Smooth muscle cell (in vitro differentiated cells): Measurements from ENCODE around the gene TCP1. TPM values are rescaled to one million over a fixed set of nuclear protein-coding genes. Genes with fewer than 3 reads are reported as not detected.

Experiments
- DNase-seq: peaks from one replicate; lab custom pipeline; 2025; ENCODE audit not compliant: unreplicated experiment; lab: John Stamatoyannopoulos, UW
- H2AFZ ChIP-seq: fragments of 200-600 bp; sonication (generic); 2 replicates; pipeline ENCODE4 v1.6.0; 2016; ENCODE audit warnings: antibody characterized with exemption, low read depth, mild to moderate bottlenecking
- H3F3A ChIP-seq: fragments of 200-600 bp; sonication (generic); 2 replicates; pipeline ENCODE4 v1.6.0; 2017; ENCODE audit warnings: antibody characterized with exemption, low read depth
- H3K27ac ChIP-seq: fragments of 200-600 bp; sonication (generic); 2 replicates; pipeline ENCODE4 v1.5.1; 2016; ENCODE audit warnings: low read depth, mild to moderate bottlenecking
- H3K27me3 ChIP-seq: fragments of 200-600 bp; sonication (generic); 2 replicates; pipeline ENCODE4 v1.6.1; 2016; ENCODE audit warnings: low read depth, mild to moderate bottlenecking
- H3K36me3 ChIP-seq: fragments of 200-600 bp; sonication (generic); 2 replicates; pipeline ENCODE4 v1.5.1; 2016; ENCODE audit warnings: low read depth
- H3K4me1 ChIP-seq: fragments of 200-600 bp; sonication (generic); 2 replicates; pipeline ENCODE4 v1.5.1; 2016; ENCODE audit warnings: low read depth
- H3K4me2 ChIP-seq: fragments of 200-600 bp; sonication (generic); 2 replicates; pipeline ENCODE4 v1.6.0; 2016; ENCODE audit warnings: mild to moderate bottlenecking
- H3K4me3 ChIP-seq: fragments of 200-600 bp; sonication (generic); 2 replicates; pipeline ENCODE4 v1.5.1; 2016; ENCODE audit warnings: mild to moderate bottlenecking
- H3K79me2 ChIP-seq: fragments of 200-600 bp; sonication (generic); 2 replicates; pipeline ENCODE4 v1.6.0; 2016; ENCODE audit warnings: low read depth, mild to moderate bottlenecking
- H3K9ac ChIP-seq: fragments of 200-600 bp; sonication (generic); 2 replicates; pipeline ENCODE4 v1.6.0; 2016; ENCODE audit warnings: low read depth
- H3K9me3 ChIP-seq: fragments of 200-600 bp; sonication (generic); replicated peaks from 2 replicates; pipeline ENCODE4 v1.5.1; 2016; ENCODE audit warnings: low read depth
- H4K20me1 ChIP-seq: fragments of 200-600 bp; sonication (generic); 2 replicates; pipeline ENCODE4 v1.6.0; 2016; ENCODE audit warnings: low read depth
- CTCF ChIP-seq: fragments of 200-600 bp; sonication (generic); IDR thresholded peaks from 2 replicates; pipeline ENCODE4 v1.5.1; 2017; ENCODE audit warnings: borderline replicate concordance, mild to moderate bottlenecking, antibody characterized with exemption; ENCODE audit not compliant: insufficient read depth, poor library complexity, severe bottlenecking
- WGBS: methylation state at CpG from one replicate; pipeline ENCODE4 v1.1.7; 2016; ENCODE audit warnings: low lambda C conversion rate; 5-methylcytosine and 5-hydroxymethylcytosine counted together
- polyA plus RNA-seq: library from polyadenylated mRNA; unstranded; fragments of >200 nt; fragmentation: Nextera tagmentation; extraction: Ambion mirVana; gene quantifications from 2 replicates; pipeline ENCODE4 v1.2.1, GENCODE V29; 2016
- total RNA-seq: library from RNA; depleted of rRNA; stranded (reverse); fragments of >200 nt; gene quantifications from 2 replicates; pipeline ENCODE4 v1.2.3, GENCODE V29; 2014

Gene TCP1
- total and polyA plus RNA-seq, 2 experiments from 2014 or later = 125 to 132 TPM

GRCh38 chr6:159788276-159788675, 1.1 kb downstream of the TCP1 start:
- no peak overlapping the region for H2AFZ ChIP-seq
- H3K4me3 ChIP-seq = peak overlapping the region; percentile 66
- H3K4me1 ChIP-seq = peaks cover 31% of the 10 kb centered on the region
- H3K9me3 ChIP-seq = no peaks in the 10 kb centered on the region
- H3K9ac ChIP-seq = peak overlapping the region; percentile 95
- peaks cover 6% of the 10 kb centered on the region for H3F3A ChIP-seq
- peaks cover 22% of the 10 kb centered on the region for H3K36me3 ChIP-seq
- 29% methylated on average over 15 of the region's 15 CpGs for WGBS
- H4K20me1 ChIP-seq = peaks cover 48% of the 10 kb centered on the region
- no peak for TF ChIP-seq CTCF
- H3K27ac ChIP-seq = peak overlapping the region; percentile 71
- H3K79me2 ChIP-seq = peaks cover 85% of the 10 kb centered on the region
- no peak for DNase-seq
- H3K4me2 ChIP-seq = peak overlapping the region; percentile 98
- no peaks in the 10 kb centered on the region for H3K27me3 ChIP-seq

- no peaks in the 10 kb centered on the region for H3K9me3 ChIP-seq
- no peak for TF ChIP-seq CTCF
- H3K27me3 ChIP-seq = no peaks in the 10 kb centered on the region
- H3K4me2 ChIP-seq = no peak overlapping the region
- H3K4me1 ChIP-seq = no peaks in the 10 kb centered on the region
- no peak overlapping the region for H3K27ac ChIP-seq
- WGBS = 85% methylated on average over 3 of the region's 3 CpGs
- peaks cover 33% of the 10 kb centered on the region for H3F3A ChIP-seq
- no peak for DNase-seq
- no peak overlapping the region for H3K4me3 ChIP-seq
- H4K20me1 ChIP-seq = peaks cover 21% of the 10 kb centered on the region
- H3K9ac ChIP-seq = no peak overlapping the region
- peaks cover 6% of the 10 kb centered on the region for H3K79me2 ChIP-seq
- no peak overlapping the region for H2AFZ ChIP-seq
- H3K36me3 ChIP-seq = peaks cover 37% of the 10 kb centered on the region
These were observed 10.8 kb downstream of the TCP1 start for GRCh38 chr6:159778542-159779103.

- Histone ChIP-seq H2AFZ (no peak overlapping the region), H3K79me2 (peaks cover 4% of the 10 kb centered on the region), H3K36me3 (peaks cover 33% of the 10 kb centered on the region), H4K20me1 (peaks cover 21% of the 10 kb centered on the region), H3K27me3 (no peaks in the 10 kb centered on the region), H3K9me3 (no peaks in the 10 kb centered on the region), H3K4me3 (no peak overlapping the region), H3K4me1 (no peaks in the 10 kb centered on the region), H3K27ac (no peak overlapping the region), H3K9ac (no peak overlapping the region), H3K4me2 (no peak overlapping the region), H3F3A (peaks cover 33% of the 10 kb centered on the region)
- no peak for TF ChIP-seq CTCF
- WGBS = 97% methylated on average over 1 of the region's 1 CpG
- DNase-seq = no peak
These were observed 11.3 kb downstream of the TCP1 start for GRCh38 chr6:159778131-159778530.

- no peaks in the 10 kb centered on the region for H3K4me1 ChIP-seq
- no peak overlapping the region for H3K9ac ChIP-seq
- H3K27ac ChIP-seq = no peak overlapping the region
- H3K27me3 ChIP-seq = no peaks in the 10 kb centered on the region
- H3K4me2 ChIP-seq = no peak overlapping the region
- H3K9me3 ChIP-seq = no peaks in the 10 kb centered on the region
- no peak overlapping the region for H3K4me3 ChIP-seq
- peaks cover 14% of the 10 kb centered on the region for H4K20me1 ChIP-seq
- no peak for DNase-seq
- 94% methylated on average over 7 of the region's 7 CpGs for WGBS
- H3F3A ChIP-seq = peaks cover 33% of the 10 kb centered on the region
- H2AFZ ChIP-seq = no peak overlapping the region
- no peaks in the 10 kb centered on the region for H3K79me2 ChIP-seq
- TF ChIP-seq CTCF = no peak
- peaks cover 26% of the 10 kb centered on the region for H3K36me3 ChIP-seq
These were observed 12.0 kb downstream of the TCP1 start for GRCh38 chr6:159777240-159777904.
